Measurements from ENCODE around the gene SORCS3. TPM values are rescaled to one million over a fixed set of nuclear protein-coding genes. Genes with fewer than 3 reads are reported as not detected.

SORCS3 gene
- total and polyA plus RNA-seq, 4 donors = 0.29 TPM; not detected in 3

GRCh38 chr10:104966563-104967297, 325.6 kb downstream of the SORCS3 start:
- WGBS, 2 donors = 39 to 49% methylated on average over 2 of the region's 2 CpGs
- ATAC-seq (ENCODE audit: low FRiP score) (no peak), DNase-seq (no peak)
- no peak overlapping the region for H3K27ac ChIP-seq (ENCODE audit: low read depth in 1 of 2, low read length in 2 of 2)
- no peak overlapping the region for H3K4me3 ChIP-seq (ENCODE audit: low read length in 2 of 2)
- no peaks in the 10 kb centered on the region for H3K36me3 ChIP-seq (ENCODE audit: control insufficient read depth in 1 of 2, insufficient read depth in 2 of 2, low read length in 1 of 2)
- no peaks in the 10 kb centered on the region for H3K4me1 ChIP-seq (ENCODE audit: control insufficient read depth in 1 of 2, insufficient read depth in 2 of 2, low read length in 2 of 2)
- no peaks in the 10 kb centered on the region for H3K9me3 ChIP-seq (ENCODE audit: control insufficient read depth, low read length)
- no peaks in the 10 kb centered on the region for H3K27me3 ChIP-seq (ENCODE audit: control insufficient read depth in 1 of 2, insufficient read depth in 2 of 2, low read length in 1 of 2)
- intact Hi-C loops (cut with DNase I) = no loop called here

DNA sequence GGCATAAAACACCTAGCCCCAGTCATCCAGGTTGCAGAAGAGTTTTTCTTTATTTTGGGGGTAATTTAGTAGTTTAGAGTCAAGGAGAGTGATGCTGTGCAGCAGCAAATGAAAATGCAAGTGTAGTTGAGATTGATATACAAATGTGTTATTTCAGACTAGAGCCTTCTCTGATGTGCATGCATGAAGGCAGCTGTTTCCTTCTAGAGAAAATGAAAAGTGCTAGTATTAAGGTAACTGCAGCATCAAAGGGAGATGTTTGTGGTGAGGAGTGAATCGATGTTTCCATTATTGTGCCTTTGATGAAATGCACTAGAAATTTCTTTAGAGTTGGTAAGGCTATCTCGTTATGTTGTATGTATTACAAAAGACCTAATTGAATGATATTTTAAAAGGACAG, 339.3 kb downstream of the SORCS3 start:
- WGBS, 2 donors = 78 to 79% methylated on average over 2 of the region's 2 CpGs
- intact Hi-C loops (cut with DNase I) = no loop called here
- no peak for ATAC-seq (ENCODE audit: low FRiP score)
- no peaks in the 10 kb centered on the region for H3K9me3 ChIP-seq (ENCODE audit: control insufficient read depth, low read length)
- H3K36me3 ChIP-seq (ENCODE audit: control insufficient read depth in 1 of 2, insufficient read depth in 2 of 2, low read length in 1 of 2) = no peaks in the 10 kb centered on the region
- H3K4me1 ChIP-seq (ENCODE audit: control insufficient read depth in 1 of 2, insufficient read depth in 2 of 2, low read length in 2 of 2) = no peaks in the 10 kb centered on the region
- DNase-seq = no peak
- H3K27ac ChIP-seq (ENCODE audit: low read depth in 1 of 2, low read length in 2 of 2) = no peak overlapping the region
- no peaks in the 10 kb centered on the region for H3K27me3 ChIP-seq (ENCODE audit: control insufficient read depth in 1 of 2, insufficient read depth in 2 of 2, low read length in 1 of 2)
- H3K4me3 ChIP-seq (ENCODE audit: low read length in 2 of 2) = no peak overlapping the region

- H3K9me3 ChIP-seq (ENCODE audit: control insufficient read depth, low read length) = no peaks in the 10 kb centered on the region
- WGBS, 2 donors = 72% methylated on average over 4 of the region's 4 CpGs
- H3K27me3 ChIP-seq (ENCODE audit: control insufficient read depth in 1 of 2, insufficient read depth in 2 of 2, low read length in 1 of 2) = no peaks in the 10 kb centered on the region
- intact Hi-C loops (cut with DNase I) = no loop called here
- H3K27ac ChIP-seq (ENCODE audit: low read depth in 1 of 2, low read length in 2 of 2) = no peak overlapping the region
- no peaks in the 10 kb centered on the region for H3K4me1 ChIP-seq (ENCODE audit: control insufficient read depth in 1 of 2, insufficient read depth in 2 of 2, low read length in 2 of 2)
- no peak overlapping the region for H3K4me3 ChIP-seq (ENCODE audit: low read length in 2 of 2)
- DNase-seq (no peak), ATAC-seq (ENCODE audit: low FRiP score) (no peak)
- no peaks in the 10 kb centered on the region for H3K36me3 ChIP-seq (ENCODE audit: control insufficient read depth in 1 of 2, insufficient read depth in 2 of 2, low read length in 1 of 2)
Measured at GRCh38 chr10:104981995-104982394, 340.9 kb downstream of the SORCS3 start.

- ATAC-seq (ENCODE audit: low FRiP score) (no peak), DNase-seq (no peak)
- Histone ChIP-seq H3K36me3 (ENCODE audit: control insufficient read depth in 1 of 2, insufficient read depth in 2 of 2, low read length in 1 of 2) (no peaks in the 10 kb centered on the region), H3K4me1 (ENCODE audit: control insufficient read depth in 1 of 2, insufficient read depth in 2 of 2, low read length in 2 of 2) (no peaks in the 10 kb centered on the region), H3K27me3 (ENCODE audit: control insufficient read depth in 1 of 2, insufficient read depth in 2 of 2, low read length in 1 of 2) (no peaks in the 10 kb centered on the region), H3K27ac (ENCODE audit: low read depth in 1 of 2, low read length in 2 of 2) (no peak overlapping the region), H3K9me3 (ENCODE audit: control insufficient read depth, low read length) (peaks cover 4% of the 10 kb centered on the region), H3K4me3 (ENCODE audit: low read length in 2 of 2) (no peak overlapping the region)
- WGBS, 2 donors = 74 to 79% methylated on average over 1 of the region's 1 CpG
- intact Hi-C loops (cut with DNase I) = no loop called here
Measured at GRCh38 chr10:104988686-104989085, 347.6 kb downstream of the SORCS3 start.

- Histone ChIP-seq H3K36me3 (ENCODE audit: control insufficient read depth in 1 of 2, insufficient read depth in 2 of 2, low read length in 1 of 2) (no peaks in the 10 kb centered on the region), H3K4me1 (ENCODE audit: control insufficient read depth in 1 of 2, insufficient read depth in 2 of 2, low read length in 2 of 2) (no peaks in the 10 kb centered on the region), H3K27ac (ENCODE audit: low read depth in 1 of 2, low read length in 2 of 2) (no peak overlapping the region), H3K27me3 (ENCODE audit: control insufficient read depth in 1 of 2, insufficient read depth in 2 of 2, low read length in 1 of 2) (no peaks in the 10 kb centered on the region), H3K9me3 (ENCODE audit: control insufficient read depth, low read length) (peaks cover 4% of the 10 kb centered on the region), H3K4me3 (ENCODE audit: low read length in 2 of 2) (no peak overlapping the region)
- intact Hi-C loops (cut with DNase I) = no loop called here
- no peak for ATAC-seq (ENCODE audit: low FRiP score)
- DNase-seq = no peak
Measured at GRCh38 chr10:104989880-104990279, 348.8 kb downstream of the SORCS3 start.

- WGBS, 2 donors = 72 to 74% methylated on average over 6 of the region's 6 CpGs
- no peaks in the 10 kb centered on the region for H3K36me3 ChIP-seq (ENCODE audit: control insufficient read depth in 1 of 2, insufficient read depth in 2 of 2, low read length in 1 of 2)
- intact Hi-C loops (cut with DNase I) = no loop called here
Measured at GRCh38 chr10:104993085-104993484, 352.0 kb downstream of the SORCS3 start.

GRCh38 chr10:105001269-105001668, 360.2 kb downstream of the SORCS3 start:
- Histone ChIP-seq H3K4me3 (ENCODE audit: low read length in 2 of 2) (no peak overlapping the region), H3K27me3 (ENCODE audit: control insufficient read depth in 1 of 2, insufficient read depth in 2 of 2, low read length in 1 of 2) (no peaks in the 10 kb centered on the region), H3K36me3 (ENCODE audit: control insufficient read depth in 1 of 2, insufficient read depth in 2 of 2, low read length in 1 of 2) (no peaks in the 10 kb centered on the region), H3K4me1 (ENCODE audit: control insufficient read depth in 1 of 2, insufficient read depth in 2 of 2, low read length in 2 of 2) (no peaks in the 10 kb centered on the region), H3K9me3 (ENCODE audit: control insufficient read depth, low read length) (no peaks in the 10 kb centered on the region), H3K27ac (ENCODE audit: low read depth in 1 of 2, low read length in 2 of 2) (no peak overlapping the region)
- no peak for ATAC-seq (ENCODE audit: low FRiP score)
- 84 to 87% methylated on average over 2 of the region's 2 CpGs for WGBS, 2 donors
- DNase-seq = no peak
- intact Hi-C loops (cut with DNase I) = no loop called here

More at GRCh38 chr10:104993085-104993484, 352.0 kb downstream of the SORCS3 start:
- H3K27ac ChIP-seq (ENCODE audit: low read depth in 1 of 2, low read length in 2 of 2) = no peak overlapping the region
- no peak overlapping the region for H3K4me3 ChIP-seq (ENCODE audit: low read length in 2 of 2)
- DNase-seq (no peak), ATAC-seq (ENCODE audit: low FRiP score) (no peak)
- no peaks in the 10 kb centered on the region for H3K27me3 ChIP-seq (ENCODE audit: control insufficient read depth in 1 of 2, insufficient read depth in 2 of 2, low read length in 1 of 2)
- H3K4me1 ChIP-seq (ENCODE audit: control insufficient read depth in 1 of 2, insufficient read depth in 2 of 2, low read length in 2 of 2) = no peaks in the 10 kb centered on the region
- peaks cover 4% of the 10 kb centered on the region for H3K9me3 ChIP-seq (ENCODE audit: control insufficient read depth, low read length)

DNA sequence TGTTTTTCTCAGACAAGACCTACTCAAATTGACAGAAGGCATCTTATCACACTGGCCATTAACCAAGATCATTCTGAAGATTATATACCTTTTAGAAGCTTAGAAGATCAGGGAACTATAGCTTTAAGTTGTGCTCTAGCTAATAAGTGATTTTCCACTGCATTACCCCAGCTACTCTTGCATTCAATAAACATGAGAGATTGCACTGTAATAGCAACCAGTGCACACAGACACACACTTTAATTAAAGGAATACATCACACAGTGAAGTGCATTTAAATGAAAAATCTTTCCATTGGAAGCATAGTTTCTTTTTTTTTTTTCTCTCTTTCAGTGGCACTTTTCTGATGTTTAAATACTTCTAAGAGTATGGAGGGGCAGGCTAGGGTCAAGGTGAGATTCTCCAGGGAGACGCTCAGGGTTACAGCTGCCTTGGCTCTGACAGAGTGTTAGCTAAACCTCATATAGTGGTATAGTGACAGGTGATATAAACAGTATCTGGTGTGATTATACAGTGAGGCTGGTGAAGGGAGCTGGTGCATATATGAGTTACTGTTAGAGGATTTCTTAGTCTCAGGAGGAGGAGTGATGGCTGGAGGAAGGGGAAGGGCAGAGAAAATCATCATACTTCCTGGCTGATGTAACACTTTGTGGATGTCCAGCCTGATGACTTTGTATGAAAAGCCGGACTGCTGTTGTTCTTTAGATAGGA, 369.5 kb downstream of the SORCS3 start:
- WGBS, 2 donors = 74 to 78% methylated on average over 2 of the region's 2 CpGs
- Histone ChIP-seq H3K4me3 (ENCODE audit: low read length in 2 of 2) (no peak overlapping the region), H3K27ac (ENCODE audit: low read depth in 1 of 2, low read length in 2 of 2) (no peak overlapping the region), H3K4me1 (ENCODE audit: control insufficient read depth in 1 of 2, insufficient read depth in 2 of 2, low read length in 2 of 2) (no peaks in the 10 kb centered on the region), H3K27me3 (ENCODE audit: control insufficient read depth in 1 of 2, insufficient read depth in 2 of 2, low read length in 1 of 2) (no peaks in the 10 kb centered on the region), H3K36me3 (ENCODE audit: control insufficient read depth in 1 of 2, insufficient read depth in 2 of 2, low read length in 1 of 2) (no peaks in the 10 kb centered on the region), H3K9me3 (ENCODE audit: control insufficient read depth, low read length) (peaks cover 1% of the 10 kb centered on the region)
- intact Hi-C loops (cut with DNase I) = no loop called here
- ATAC-seq (ENCODE audit: low FRiP score) = no peak
- no peak for DNase-seq

DNA sequence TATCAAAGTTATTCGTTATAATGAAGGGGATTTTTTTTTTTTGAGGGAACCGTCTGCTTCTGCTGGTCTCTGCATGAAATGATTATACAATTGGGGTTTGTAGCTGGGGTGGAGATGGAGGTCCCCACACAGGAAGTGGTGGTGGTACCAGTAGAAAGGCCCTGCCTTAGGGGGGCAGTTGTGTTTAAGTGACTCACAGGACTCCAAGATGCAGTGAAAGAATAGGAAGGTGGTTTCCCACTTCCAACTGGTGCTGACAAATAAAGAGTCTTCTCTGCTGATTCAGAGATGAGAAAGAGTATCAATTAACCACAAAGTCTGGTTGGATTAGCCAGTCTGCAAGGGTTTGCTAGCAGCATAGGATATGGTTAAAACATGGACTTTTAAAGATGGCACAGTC, 376.0 kb downstream of the SORCS3 start:
- Histone ChIP-seq H3K4me1 (ENCODE audit: control insufficient read depth in 1 of 2, insufficient read depth in 2 of 2, low read length in 2 of 2) (no peaks in the 10 kb centered on the region), H3K36me3 (ENCODE audit: control insufficient read depth in 1 of 2, insufficient read depth in 2 of 2, low read length in 1 of 2) (no peaks in the 10 kb centered on the region), H3K4me3 (ENCODE audit: low read length in 2 of 2) (no peak overlapping the region), H3K9me3 (ENCODE audit: control insufficient read depth, low read length) (no peaks in the 10 kb centered on the region), H3K27ac (ENCODE audit: low read depth in 1 of 2, low read length in 2 of 2) (no peak overlapping the region), H3K27me3 (ENCODE audit: control insufficient read depth in 1 of 2, insufficient read depth in 2 of 2, low read length in 1 of 2) (no peaks in the 10 kb centered on the region)
- no peak for ATAC-seq (ENCODE audit: low FRiP score)
- no peak for DNase-seq
- intact Hi-C loops (cut with DNase I) = no loop called here
- 59 to 76% methylated on average over 2 of the region's 2 CpGs for WGBS, 2 donors

Data from aorta (tissue), 5 donors.